T-helper 2 cell treated with Interferon-gamma antibody and Interleukin-4, amounts not matched to agents 5 μg/mL and 100 μg/mL, for 36 hours (primary cell): ENCODE data around the gene FHIT.
A peak's percentile ranks its signal among the peaks of the same experiment; 100 is the strongest.

Source experiments
- DNase-seq: peaks from one replicate; pipeline ENCODE4 v3.0.0; 2021; ENCODE audit warnings: low spot score
- H3K27ac Mint-ChIP-seq: one replicate; pipeline ENCODE4 v1.8.0; 2021; ENCODE audit warnings: mild to moderate bottlenecking, mixed read lengths
- H3K27me3 Mint-ChIP-seq: one replicate; pipeline ENCODE4 v1.8.0; 2021; ENCODE audit warnings: low read depth, mixed read lengths
- H3K36me3 Mint-ChIP-seq: one replicate; pipeline ENCODE4 v1.8.0; 2021; ENCODE audit warnings: low read depth, mixed read lengths
- H3K4me1 Mint-ChIP-seq: one replicate; pipeline ENCODE4 v1.8.0; 2021; ENCODE audit warnings: low read depth, mixed read lengths
- H3K4me3 Mint-ChIP-seq: one replicate; pipeline ENCODE4 v1.8.0; 2022; ENCODE audit warnings: mild to moderate bottlenecking, moderate library complexity, mixed read lengths
- H3K9me3 Mint-ChIP-seq: one replicate; pipeline ENCODE4 v1.8.0; 2021; ENCODE audit warnings: mixed read lengths

Gene FHIT

DNA sequence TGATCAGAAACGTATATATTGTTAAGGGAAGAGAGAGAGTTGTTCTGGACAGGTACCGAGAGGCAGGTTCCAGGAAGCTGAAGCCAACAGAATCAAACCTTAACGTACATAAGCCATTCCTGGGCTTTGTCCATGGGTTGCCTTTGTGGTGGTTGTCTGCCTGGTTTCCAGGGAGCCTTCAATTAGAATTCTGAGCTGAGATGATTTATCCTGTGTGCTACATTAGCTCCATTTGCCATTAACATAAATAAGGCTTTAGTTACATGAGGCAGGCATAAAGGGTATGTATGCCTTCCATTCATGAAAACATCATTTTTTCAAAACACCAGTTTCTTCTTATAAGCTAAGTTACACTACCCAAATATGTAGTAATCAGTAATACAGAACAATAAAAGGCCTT, 1472.0 kb downstream of the FHIT start:
- peaks cover 39% of the 10 kb centered on the region for H3K36me3 Mint-ChIP-seq
- H3K4me3 Mint-ChIP-seq, result no peak overlapping the region
- H3K27ac Mint-ChIP-seq, result no peak overlapping the region
- no peaks in the 10 kb centered on the region for H3K27me3 Mint-ChIP-seq
- H3K4me1 Mint-ChIP-seq, result peaks cover 50% of the 10 kb centered on the region
- DNase-seq, result no peak
- H3K9me3 Mint-ChIP-seq, result peaks cover 12% of the 10 kb centered on the region

DNA sequence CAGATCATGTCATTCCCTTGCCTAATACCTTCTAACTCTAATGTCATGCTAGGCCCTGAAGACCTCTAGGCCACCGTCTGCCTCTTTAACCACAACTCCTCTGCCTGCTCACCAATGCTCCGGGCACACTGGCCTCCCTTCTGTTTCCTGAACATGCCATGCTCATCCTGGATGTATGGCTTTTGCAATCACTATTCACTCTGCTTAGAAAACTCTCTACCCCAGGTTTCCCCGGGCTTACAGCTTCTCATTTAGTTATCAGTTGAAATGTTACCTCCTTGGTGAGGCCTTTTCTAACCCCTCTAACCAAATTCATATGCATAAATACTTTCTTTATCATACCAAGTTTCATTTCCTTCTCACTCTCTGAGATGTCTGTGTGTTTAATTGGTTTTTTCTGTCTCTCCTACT, 1473.6 kb downstream of the FHIT start:
- peak overlapping the region; percentile 59 for H3K27ac Mint-ChIP-seq
- DNase-seq, result no peak
- H3K9me3 Mint-ChIP-seq, result peaks cover 12% of the 10 kb centered on the region
- H3K4me3 Mint-ChIP-seq, result peak overlapping the region; percentile 25
- H3K4me1 Mint-ChIP-seq, result peaks cover 53% of the 10 kb centered on the region
- no peaks in the 10 kb centered on the region for H3K27me3 Mint-ChIP-seq
- peaks cover 37% of the 10 kb centered on the region for H3K36me3 Mint-ChIP-seq

DNA sequence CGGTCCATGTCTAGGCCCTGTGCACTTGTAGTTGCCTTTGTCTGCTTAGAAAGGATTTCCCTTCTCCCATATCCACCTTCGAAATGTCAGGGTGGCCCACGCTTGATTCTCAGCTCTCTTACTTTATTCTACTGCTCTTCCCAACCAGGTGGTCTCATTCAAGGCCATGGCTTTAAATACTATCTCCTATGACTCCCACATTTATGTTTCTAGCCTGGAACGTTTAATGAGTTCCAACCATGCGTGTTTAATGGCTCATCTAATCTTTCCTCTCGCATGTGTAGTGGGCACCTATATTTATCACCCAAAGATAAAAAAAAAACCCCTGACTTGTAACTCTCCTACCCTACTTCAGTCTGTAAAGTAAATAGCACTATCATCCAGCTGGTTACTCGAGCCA, 1474.2 kb downstream of the FHIT start:
- peaks cover 12% of the 10 kb centered on the region for H3K9me3 Mint-ChIP-seq
- DNase-seq, result no peak
- H3K27me3 Mint-ChIP-seq, result no peaks in the 10 kb centered on the region
- H3K4me3 Mint-ChIP-seq, result peak overlapping the region; percentile 2
- peak overlapping the region; percentile 59 for H3K27ac Mint-ChIP-seq
- H3K36me3 Mint-ChIP-seq, result peaks cover 37% of the 10 kb centered on the region
- H3K4me1 Mint-ChIP-seq, result peaks cover 60% of the 10 kb centered on the region

DNA sequence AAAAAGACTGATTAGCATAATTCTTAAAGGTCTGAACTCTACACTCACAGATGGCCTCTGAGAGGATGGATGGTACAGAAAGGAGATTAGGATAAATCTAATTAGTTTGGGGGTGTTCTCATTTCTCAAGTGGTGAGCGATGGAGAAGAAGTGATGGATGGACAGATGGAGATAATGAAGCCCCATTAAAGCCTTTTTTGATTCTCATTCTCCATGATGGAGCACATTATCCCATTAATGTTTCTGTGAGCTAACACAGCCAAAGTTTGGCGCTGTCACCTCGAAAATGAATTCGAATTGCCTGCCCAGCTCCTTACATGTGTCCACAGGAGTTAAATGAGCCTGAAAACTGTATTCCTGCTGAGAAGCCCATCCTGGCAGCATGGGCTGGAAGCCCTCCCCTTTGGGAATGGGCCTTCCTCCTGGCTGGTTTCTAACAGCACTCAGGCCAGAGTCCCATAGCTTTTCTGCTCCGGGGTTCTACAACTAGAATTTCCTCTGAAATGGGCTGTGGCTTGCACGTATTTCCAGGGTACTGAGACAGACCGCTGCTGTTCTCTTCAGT, 1475.4 kb downstream of the FHIT start:
- no peak for DNase-seq
- peaks cover 42% of the 10 kb centered on the region for H3K36me3 Mint-ChIP-seq
- peak overlapping the region; percentile 7 for H3K27ac Mint-ChIP-seq
- H3K4me1 Mint-ChIP-seq, result peaks cover 67% of the 10 kb centered on the region
- H3K27me3 Mint-ChIP-seq, result no peaks in the 10 kb centered on the region
- H3K4me3 Mint-ChIP-seq, result peak overlapping the region; percentile 57
- H3K9me3 Mint-ChIP-seq, result peaks cover 12% of the 10 kb centered on the region

DNA sequence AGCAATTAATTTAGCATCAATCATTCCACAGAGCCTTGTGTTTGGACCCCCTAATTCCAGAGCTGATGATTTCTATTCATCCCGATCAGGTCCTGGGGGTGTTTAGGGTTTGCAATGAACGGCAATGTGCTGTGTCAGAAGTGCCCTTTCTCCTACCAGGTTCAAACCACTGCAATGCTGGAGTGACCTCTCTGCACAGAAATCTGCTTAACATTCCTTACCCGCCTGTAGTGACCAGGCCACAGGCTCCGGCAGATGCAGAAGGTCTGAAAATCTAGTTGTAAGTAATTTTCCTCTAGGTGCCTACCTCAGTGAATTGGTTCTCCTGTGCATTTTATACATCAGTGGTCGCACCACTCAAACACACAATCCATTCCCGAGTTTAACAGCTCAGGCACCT, 1476.1 kb downstream of the FHIT start:
- peaks cover 72% of the 10 kb centered on the region for H3K4me1 Mint-ChIP-seq
- H3K4me3 Mint-ChIP-seq, result peak overlapping the region; percentile 57
- no peaks in the 10 kb centered on the region for H3K27me3 Mint-ChIP-seq
- peaks cover 37% of the 10 kb centered on the region for H3K36me3 Mint-ChIP-seq
- H3K27ac Mint-ChIP-seq, result no peak overlapping the region
- no peak for DNase-seq
- peaks cover 8% of the 10 kb centered on the region for H3K9me3 Mint-ChIP-seq

DNA sequence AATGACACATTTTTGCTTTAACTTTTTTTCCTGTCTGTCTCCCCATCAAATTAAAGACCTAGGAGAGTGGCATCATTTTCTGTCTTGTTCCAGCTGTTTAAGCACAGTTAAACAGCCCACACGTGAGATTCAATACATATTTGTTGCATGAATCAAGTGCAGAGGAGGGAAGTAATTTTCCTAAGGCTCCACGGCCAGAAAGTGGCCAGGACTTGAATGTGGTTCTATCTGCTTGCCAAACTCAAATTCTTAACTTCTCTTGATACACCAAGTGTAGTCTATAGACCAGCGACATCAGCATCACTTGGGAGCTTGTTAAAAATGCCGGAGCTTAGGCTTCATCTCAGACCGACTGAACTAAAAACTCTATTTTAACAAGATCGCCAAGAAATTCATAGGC, 1476.6 kb downstream of the FHIT start:
- Mint-ChIP-seq H3K27ac (no peak overlapping the region), H3K27me3 (no peaks in the 10 kb centered on the region), H3K4me3 (peak overlapping the region; percentile 9), H3K36me3 (peaks cover 35% of the 10 kb centered on the region), H3K4me1 (peaks cover 72% of the 10 kb centered on the region), H3K9me3 (peaks cover 5% of the 10 kb centered on the region)
- no peak for DNase-seq

DNA sequence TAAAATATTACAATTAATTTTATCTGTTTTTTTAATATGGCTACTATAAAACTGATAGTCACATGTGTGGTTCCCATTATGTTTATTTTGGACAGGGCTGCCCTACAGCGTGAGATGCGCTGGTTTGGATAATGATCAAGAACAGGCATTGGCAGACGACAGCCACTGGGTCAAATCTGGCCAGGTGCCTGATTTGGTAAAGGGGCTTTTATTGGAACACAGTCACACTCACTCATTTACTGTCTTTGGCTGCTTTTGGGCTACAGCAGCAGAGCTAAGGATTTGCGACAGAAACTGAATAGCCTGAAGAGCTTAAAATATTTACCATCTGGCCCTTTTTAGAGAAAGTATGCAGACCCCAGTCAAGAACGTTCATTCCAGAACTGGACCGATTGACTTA, 1477.3 kb downstream of the FHIT start:
- peaks cover 72% of the 10 kb centered on the region for H3K4me1 Mint-ChIP-seq
- peak overlapping the region; percentile 9 for H3K4me3 Mint-ChIP-seq
- H3K9me3 Mint-ChIP-seq, result no peaks in the 10 kb centered on the region
- H3K27ac Mint-ChIP-seq, result no peak overlapping the region
- no peak for DNase-seq
- no peaks in the 10 kb centered on the region for H3K27me3 Mint-ChIP-seq
- peaks cover 30% of the 10 kb centered on the region for H3K36me3 Mint-ChIP-seq

DNA sequence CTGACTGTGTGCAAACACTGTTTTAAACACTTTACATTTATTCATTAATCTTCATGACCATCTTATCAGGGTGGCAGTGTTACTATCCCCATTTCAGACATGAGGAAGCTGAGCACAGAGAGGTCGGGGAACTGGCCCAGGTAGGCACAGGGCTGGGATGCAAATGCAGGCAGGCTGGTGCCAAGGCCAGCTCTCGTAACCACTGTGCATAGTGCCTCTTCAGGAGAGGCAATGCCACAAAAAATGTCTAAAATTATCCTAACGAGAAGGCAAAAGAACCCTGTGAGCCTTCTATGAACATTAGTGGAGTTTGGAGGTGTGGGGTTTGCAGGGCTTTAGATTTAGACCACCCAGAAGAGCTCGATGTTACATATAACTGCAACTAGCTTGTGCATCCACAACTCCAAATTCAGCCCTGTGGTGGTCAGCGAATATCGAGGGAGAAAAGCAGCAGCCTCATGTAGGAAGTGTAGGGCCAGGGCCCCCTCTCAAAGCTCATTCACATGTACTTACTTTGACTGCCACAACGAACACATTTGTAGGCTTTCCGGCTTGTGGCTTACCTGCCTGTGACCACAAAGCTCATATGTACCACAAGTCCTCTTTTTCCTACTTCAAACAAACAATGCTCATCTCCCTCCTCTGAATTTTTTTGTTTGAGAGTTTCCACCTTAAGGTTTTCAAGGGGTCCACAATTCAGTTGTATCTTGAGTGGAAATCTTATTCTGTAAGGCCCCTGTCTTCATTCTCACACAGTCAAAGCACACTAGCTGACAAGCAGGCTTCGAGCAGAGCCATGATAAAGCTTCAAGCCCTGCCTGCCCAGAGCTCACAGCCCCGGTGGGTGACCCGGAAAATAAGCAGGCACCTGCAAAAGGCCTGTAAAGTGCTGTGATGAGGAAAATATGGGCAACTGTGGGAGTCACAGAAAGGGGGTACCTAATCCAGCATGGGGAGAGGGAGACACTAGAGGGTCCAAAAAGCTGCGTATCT, 1478.5 kb downstream of the FHIT start:
- Mint-ChIP-seq H3K9me3 (no peaks in the 10 kb centered on the region), H3K4me3 (peak overlapping the region; percentile 65), H3K27ac (peak overlapping the region; percentile 70), H3K36me3 (peaks cover 24% of the 10 kb centered on the region), H3K4me1 (peaks cover 63% of the 10 kb centered on the region), H3K27me3 (no peaks in the 10 kb centered on the region)
- DNase-seq, result peak; percentile 55

DNA sequence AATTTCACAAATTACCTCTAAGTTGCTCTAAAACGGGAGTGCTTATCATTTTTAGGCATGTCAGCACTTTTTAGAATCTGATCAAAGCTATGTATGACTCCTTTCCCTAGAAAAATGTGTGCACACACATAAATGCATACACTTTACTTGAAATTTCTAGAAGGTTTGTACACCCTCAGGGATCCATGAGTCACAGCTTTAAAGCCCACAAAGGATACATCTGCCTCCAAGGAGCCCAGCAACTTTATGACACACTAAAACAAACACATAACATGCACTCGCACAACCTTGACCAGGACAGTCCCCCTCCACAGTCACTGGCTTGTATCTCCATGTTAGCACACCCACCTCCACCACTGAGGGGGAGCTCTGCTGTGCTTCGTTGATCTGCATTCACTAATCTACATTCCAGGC, 1479.5 kb downstream of the FHIT start:
- Mint-ChIP-seq H3K36me3 (peaks cover 17% of the 10 kb centered on the region), H3K27me3 (no peaks in the 10 kb centered on the region), H3K4me1 (peaks cover 54% of the 10 kb centered on the region), H3K4me3 (peak overlapping the region; percentile 65), H3K27ac (peak overlapping the region; percentile 70), H3K9me3 (no peaks in the 10 kb centered on the region)
- peak; percentile 26 for DNase-seq

DNA sequence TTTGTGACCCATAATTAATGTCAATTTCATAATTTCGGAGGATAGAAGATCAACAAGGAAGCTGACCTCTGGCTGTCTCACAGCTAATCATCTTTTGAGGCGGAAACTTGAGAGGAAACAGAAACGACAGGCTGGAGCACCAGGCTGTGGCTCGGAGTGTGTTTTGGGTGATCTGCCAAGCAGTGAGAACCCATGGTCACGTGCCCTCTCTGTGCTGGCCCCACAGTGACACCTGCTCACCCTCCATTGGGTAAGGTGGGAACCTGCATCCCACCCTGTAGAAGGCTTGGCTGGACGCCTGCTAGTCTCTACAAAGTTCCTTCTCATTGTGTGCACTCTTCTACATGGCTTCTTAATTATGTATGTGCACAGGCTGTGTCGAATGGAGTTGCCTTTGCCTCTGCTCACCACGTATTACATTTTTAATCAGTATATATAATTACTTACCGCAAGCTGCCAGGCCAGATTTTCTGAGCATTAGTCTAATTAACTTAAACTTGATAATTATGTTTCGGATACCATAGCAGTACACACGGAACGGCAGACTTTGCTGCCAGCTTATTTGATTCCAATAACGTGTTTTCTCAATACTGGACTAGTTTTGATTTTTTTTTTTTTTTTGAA, 1482.0 kb downstream of the FHIT start:
- H3K27me3 Mint-ChIP-seq, result no peaks in the 10 kb centered on the region
- H3K36me3 Mint-ChIP-seq, result peaks cover 13% of the 10 kb centered on the region
- H3K9me3 Mint-ChIP-seq, result no peaks in the 10 kb centered on the region
- H3K27ac Mint-ChIP-seq, result no peak overlapping the region
- DNase-seq, result no peak
- H3K4me3 Mint-ChIP-seq, result no peak overlapping the region
- H3K4me1 Mint-ChIP-seq, result peaks cover 43% of the 10 kb centered on the region

DNA sequence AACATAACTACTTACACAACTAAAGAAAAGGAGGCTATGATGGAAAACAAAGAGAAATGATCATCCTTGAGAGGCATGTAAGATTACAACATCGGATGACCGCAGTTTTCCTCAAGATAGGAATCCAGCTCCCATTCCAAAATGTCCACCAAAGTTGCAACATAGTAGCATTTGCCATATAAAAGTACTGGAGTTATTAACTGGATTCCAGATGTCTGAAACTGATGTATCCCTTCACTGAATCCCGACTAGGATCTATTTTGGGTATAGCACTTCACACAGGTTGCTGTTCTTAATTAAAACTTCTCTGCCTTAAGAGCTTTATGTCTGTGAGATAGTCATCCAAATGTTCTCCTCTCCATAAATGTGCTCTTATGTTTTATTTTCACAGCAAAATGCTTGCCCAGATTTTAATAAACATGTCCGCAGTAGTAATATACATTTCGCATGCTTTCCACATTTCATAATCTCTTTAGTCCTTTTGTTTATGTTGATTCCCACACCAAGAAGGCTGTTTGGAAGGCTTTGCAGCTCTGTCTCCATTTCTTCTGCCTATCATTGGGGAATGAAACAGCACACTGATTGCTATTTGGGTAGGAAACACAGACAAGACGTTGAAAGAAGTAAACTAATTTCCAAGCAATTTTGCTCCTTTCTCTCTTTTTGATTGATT, 1484.9 kb downstream of the FHIT start:
- no peak overlapping the region for H3K4me3 Mint-ChIP-seq
- peaks cover 13% of the 10 kb centered on the region for H3K36me3 Mint-ChIP-seq
- no peaks in the 10 kb centered on the region for H3K9me3 Mint-ChIP-seq
- H3K4me1 Mint-ChIP-seq, result peaks cover 33% of the 10 kb centered on the region
- no peak for DNase-seq
- no peaks in the 10 kb centered on the region for H3K27me3 Mint-ChIP-seq
- no peak overlapping the region for H3K27ac Mint-ChIP-seq

DNA sequence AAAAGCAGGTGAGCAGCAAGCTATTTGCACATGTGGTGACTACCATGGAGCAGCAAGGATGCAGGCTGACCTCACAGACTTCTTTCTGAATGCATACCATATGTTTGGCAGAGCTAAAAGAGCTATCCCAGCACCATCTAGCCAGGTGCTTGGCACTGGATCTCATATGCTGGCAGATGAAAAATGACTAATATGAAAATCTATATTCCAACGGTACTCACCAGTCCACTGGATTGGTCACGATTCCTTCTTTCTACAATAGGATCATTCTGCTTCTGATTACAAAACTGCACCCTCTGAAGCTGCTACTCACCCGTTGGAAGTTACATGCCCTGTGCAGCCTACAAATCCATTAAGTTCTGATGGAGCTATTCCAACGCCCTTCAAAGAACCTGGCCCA, 1487.1 kb downstream of the FHIT start:
- Mint-ChIP-seq H3K27ac (no peak overlapping the region), H3K9me3 (no peaks in the 10 kb centered on the region), H3K36me3 (peaks cover 14% of the 10 kb centered on the region), H3K4me1 (peaks cover 36% of the 10 kb centered on the region), H3K4me3 (no peak overlapping the region), H3K27me3 (no peaks in the 10 kb centered on the region)
- no peak for DNase-seq

DNA sequence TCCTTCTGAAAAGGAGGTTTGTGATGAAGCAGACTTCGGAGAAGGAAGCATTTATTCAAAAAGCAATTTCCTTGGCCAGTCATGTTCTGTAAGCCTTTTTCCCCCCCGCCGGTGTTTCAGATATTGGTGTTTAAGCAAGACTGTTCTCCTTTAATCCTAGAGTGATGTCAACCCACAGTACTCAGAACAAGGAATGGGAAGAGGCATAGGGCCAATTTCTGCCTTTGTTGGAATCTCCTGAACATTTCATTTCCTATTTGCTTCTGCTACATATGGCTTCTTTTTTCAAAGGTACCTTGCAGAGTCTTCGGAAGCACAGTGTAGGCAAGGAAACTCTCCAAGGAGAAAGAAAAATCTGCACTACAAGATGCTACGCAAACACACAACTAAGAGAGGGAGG, 1488.3 kb downstream of the FHIT start:
- no peak overlapping the region for H3K27ac Mint-ChIP-seq
- H3K27me3 Mint-ChIP-seq, result no peaks in the 10 kb centered on the region
- no peak overlapping the region for H3K4me3 Mint-ChIP-seq
- DNase-seq, result no peak
- H3K36me3 Mint-ChIP-seq, result peaks cover 17% of the 10 kb centered on the region
- H3K4me1 Mint-ChIP-seq, result peaks cover 47% of the 10 kb centered on the region
- no peaks in the 10 kb centered on the region for H3K9me3 Mint-ChIP-seq
